ENCODE results near the gene TBC1D22A. TPM values are rescaled to one million over a fixed set of nuclear protein-coding genes. Genes with fewer than 3 reads are reported as not detected.
A peak's percentile ranks its signal among the peaks of the same experiment; 100 is the strongest.

Gene TBC1D22A
- total RNA-seq, 1 donor from 2014 or later: 14.3 TPM

- DNase-seq (ENCODE audit: low read depth, low spot score): no peak
- H3K4me1 Mint-ChIP-seq: peaks cover 34% of the 10 kb centered on the region
- H3K36me3 Mint-ChIP-seq (ENCODE audit: low read depth): peaks cover 13% of the 10 kb centered on the region
- no peak overlapping the region for H3K4me3 Mint-ChIP-seq
- H3K27me3 Mint-ChIP-seq (ENCODE audit: low read depth): no peaks in the 10 kb centered on the region
- TF ChIP-seq CTCF (conservative IDR thresholded peaks at IDR 0.05): no peak
- H3K27ac Mint-ChIP-seq (ENCODE audit: unreplicated experiment): no peak overlapping the region
- H3K9me3 Mint-ChIP-seq: no peaks in the 10 kb centered on the region
Observed at GRCh38 chr22:46809153-46809885, 46.9 kb downstream of the TBC1D22A start.

- no peaks in the 10 kb centered on the region for H3K9me3 Mint-ChIP-seq
- H3K4me1 Mint-ChIP-seq: peaks cover 46% of the 10 kb centered on the region
- peak overlapping the region; percentile 73 for H3K27ac Mint-ChIP-seq (ENCODE audit: unreplicated experiment)
- no peaks in the 10 kb centered on the region for H3K27me3 Mint-ChIP-seq (ENCODE audit: low read depth)
- peaks cover 13% of the 10 kb centered on the region for H3K36me3 Mint-ChIP-seq (ENCODE audit: low read depth)
- no peak overlapping the region for H3K4me3 Mint-ChIP-seq
- TF ChIP-seq CTCF (conservative IDR thresholded peaks at IDR 0.05): no peak
- DNase-seq (ENCODE audit: low read depth, low spot score): no peak
Observed at GRCh38 chr22:46810856-46811786, 48.7 kb downstream of the TBC1D22A start.

- peaks cover 56% of the 10 kb centered on the region for H3K4me1 Mint-ChIP-seq
- no peaks in the 10 kb centered on the region for H3K27me3 Mint-ChIP-seq (ENCODE audit: low read depth)
- TF ChIP-seq CTCF (conservative IDR thresholded peaks at IDR 0.05): no peak
- no peaks in the 10 kb centered on the region for H3K9me3 Mint-ChIP-seq
- no peak for DNase-seq (ENCODE audit: low read depth, low spot score)
- peaks cover 6% of the 10 kb centered on the region for H3K36me3 Mint-ChIP-seq (ENCODE audit: low read depth)
- peak overlapping the region; percentile 32 for H3K27ac Mint-ChIP-seq (ENCODE audit: unreplicated experiment)
- no peak overlapping the region for H3K4me3 Mint-ChIP-seq
Observed at GRCh38 chr22:46812034-46812605, 49.7 kb downstream of the TBC1D22A start.

GRCh38 chr22:46812788-46813187 lies 50.3 kb downstream of the TBC1D22A start:
- H3K27ac Mint-ChIP-seq (ENCODE audit: unreplicated experiment): peak overlapping the region; percentile 7

More at GRCh38 chr22:46812788-46813187, 50.3 kb downstream of the TBC1D22A start:
- Mint-ChIP-seq H3K27me3 (ENCODE audit: low read depth) (no peaks in the 10 kb centered on the region), H3K4me1 (peaks cover 63% of the 10 kb centered on the region), H3K9me3 (peaks cover 2% of the 10 kb centered on the region), H3K36me3 (ENCODE audit: low read depth) (peaks cover 6% of the 10 kb centered on the region), H3K4me3 (peak overlapping the region; percentile 4)
- no peak for TF ChIP-seq CTCF (conservative IDR thresholded peaks at IDR 0.05)
- peak; percentile 17 for DNase-seq (ENCODE audit: low read depth, low spot score)

All from neural crest cell (in vitro differentiated cells).